Measurements from ENCODE around the gene ARL6IP5.

ARL6IP5 gene

DNA sequence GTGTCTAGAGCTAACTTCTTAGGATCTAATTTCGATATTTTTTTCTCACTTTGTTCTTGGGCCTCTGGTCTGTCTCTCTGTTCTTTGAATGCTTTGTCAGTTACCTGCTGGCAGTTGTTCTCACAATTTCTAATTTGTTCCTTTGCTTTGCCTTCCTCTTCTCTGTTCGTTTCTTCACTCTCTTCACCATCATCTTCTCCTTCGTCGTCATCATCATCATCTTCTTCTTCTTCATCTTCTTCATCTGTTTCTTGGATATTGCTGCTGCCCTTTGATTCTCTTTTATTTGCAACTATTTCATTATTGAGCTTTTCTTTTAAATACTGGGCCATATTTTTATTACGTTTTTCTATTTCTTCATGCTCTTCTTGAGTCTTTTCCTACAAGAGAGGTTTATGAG, 34.9 kb downstream of the ARL6IP5 start:
- DNase-seq: no peak

DNA sequence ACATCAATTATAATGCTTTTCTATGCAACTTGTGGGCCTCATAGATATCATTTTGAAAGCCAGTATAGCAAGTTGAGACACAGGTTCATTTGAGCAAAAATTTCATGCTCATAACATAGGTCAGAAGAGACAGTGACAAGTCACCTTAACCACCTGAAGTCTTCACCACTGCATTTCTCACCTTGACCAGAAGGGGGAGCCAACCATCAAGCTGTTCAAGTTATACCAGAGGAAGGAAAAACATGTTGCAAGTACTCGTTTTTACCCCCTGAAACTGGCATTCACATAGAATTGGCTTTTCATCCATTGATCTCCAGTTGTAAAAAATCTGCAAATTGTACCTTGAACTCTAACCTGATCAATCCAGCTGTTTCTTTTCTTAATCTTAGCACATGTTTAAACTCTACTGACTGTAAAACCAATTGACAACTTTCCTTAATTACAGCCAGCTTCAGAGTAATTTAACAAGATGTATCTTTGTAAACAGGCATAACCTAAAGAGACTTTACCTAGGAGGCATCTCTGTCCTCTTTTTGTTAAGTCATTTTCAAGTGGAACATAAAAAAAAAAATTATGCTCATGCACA, 36.2 kb downstream of the ARL6IP5 start:
- peak; percentile 21 for DNase-seq

DNA sequence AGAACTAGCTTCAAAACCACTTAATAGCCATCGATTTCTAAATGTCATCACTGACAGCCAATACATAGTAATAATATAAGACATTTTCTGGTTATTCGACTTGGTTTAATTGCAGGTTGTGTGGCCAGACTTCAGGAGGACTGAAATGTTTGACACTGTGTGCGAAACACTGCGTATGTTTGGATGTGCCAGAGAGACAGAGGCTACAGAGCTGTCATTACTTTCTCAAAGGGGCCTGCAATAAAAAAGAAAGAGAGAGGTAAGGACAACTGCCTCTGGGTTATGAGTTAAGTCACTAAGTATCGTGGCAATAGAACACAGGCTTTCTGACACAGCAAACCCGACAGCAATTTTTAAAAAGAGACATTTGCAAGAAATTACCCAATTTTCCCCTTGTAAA, 36.8 kb downstream of the ARL6IP5 start:
- no peak for DNase-seq

DNA sequence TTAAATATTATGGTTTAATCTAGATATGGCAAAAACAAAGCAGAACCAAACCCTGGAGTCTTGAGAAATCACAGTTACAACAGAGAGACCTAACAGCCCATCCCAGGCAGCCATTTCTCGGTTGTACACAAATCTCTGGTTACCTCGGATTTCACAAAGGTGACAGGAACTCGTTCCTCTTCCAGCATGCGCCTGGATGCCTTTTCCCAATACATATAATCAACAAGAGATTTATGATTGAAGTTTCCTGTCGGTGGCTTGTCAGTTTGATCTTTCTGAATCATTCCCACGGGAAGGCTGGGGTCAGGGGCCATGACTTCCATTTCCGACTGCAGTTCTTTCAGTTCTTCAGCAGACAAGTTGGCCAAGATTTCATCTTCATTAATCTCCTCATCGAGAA, 37.2 kb downstream of the ARL6IP5 start:
- no peak for DNase-seq

DNA sequence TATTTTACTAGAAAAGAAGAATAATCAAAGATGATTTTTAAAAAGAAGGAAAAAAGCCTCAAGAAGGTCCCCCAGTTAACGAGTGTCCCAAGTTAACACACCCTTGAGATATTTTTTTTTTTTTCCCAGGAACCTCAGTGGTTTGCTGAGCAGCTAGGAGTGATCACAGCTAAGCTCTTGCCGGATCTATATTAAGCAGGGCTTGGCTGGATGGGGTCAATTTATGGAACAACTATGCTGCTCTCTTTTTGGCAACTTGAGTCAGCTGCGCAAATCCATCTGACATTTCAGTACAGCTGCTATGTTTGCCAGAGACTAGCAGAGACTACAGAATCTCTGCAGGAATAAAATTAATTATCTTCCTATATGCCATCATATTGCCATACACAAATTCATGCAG, 37.7 kb downstream of the ARL6IP5 start, which contains the start of gene LMOD3:
Gene LMOD3 (minus strand): TSS at position 193 of the 400 bp plus-strand sequence. CDS start 209 bp downstream, outside the sequence.
- no peak for DNase-seq

DNA sequence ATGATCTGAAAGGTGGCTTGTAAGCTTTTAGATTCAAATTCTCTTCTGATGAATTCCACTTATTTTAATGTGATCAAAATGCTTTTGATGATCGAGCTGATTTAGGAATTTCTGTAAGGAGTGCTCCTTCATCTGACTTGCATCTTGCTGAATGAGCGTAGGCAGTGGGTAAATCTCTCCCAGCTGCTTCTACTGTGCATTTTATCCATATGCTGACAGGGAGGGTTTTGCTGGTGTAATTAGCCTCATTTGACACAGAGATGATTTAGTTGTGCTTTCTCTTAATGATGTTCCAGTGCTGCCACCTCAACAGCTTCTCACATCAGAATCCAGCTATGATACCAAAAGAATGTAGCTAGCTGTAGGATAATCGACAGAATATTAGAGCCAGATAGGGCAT, 41.5 kb downstream of the ARL6IP5 start:
- no peak for DNase-seq

DNA sequence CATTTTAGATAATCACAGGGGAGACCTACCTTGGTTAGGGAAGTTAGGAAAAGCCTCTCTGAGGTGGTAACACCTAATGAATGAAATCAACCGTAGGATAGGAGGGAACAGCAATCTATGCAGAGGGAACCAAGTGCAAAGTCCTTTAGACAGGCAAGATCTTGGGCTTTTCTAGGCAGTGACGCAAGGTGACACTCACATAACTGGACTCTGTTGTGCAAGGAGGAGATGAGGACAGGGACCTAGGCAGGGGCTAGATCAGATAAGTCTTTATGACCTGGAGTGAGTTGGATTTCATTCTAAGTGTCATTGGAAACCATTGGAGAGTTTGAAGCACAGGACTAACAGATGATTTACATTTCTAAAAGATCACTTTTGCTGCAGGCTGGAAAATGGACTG, 42.3 kb downstream of the ARL6IP5 start:
- no peak for DNase-seq

DNA sequence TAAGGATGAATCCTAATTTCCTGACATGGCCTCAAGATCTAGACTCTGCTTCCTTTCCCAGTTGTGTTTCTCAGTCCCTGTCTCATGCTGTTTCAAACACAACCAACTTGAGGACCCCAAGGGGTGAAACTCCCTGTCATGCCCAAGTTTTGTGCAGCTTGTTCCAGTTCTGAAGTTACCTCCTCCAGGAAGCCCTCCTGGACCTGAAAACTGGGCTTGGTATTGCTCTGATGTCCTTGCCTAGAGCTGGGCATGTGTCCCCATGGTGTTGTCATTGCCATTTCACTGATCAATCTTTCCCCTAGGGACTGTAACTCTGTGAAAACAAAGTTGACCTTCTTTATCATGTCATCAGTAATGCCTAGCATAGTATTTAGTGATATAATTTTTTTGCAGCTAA, 43.8 kb downstream of the ARL6IP5 start:
- no peak for DNase-seq

DNA sequence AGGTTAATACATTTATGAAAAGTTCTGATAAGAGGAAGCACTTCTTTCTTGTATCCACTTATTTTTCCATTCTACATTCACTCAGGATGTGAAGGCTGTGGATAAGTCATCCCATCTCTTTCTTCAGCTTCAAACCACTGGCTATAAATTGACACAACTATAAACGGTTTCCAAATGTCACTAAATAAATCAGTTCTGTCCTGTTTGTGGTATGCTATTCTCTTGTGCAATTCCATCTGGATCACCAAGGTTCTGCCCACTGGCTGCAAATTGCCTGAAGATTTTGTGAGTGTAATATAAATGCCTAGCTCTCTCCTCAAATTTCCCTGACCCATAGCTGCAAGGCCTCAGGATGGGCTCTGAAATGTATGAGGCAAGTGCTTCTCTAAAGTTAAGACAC, 44.8 kb downstream of the ARL6IP5 start:
- DNase-seq: no peak

DNA sequence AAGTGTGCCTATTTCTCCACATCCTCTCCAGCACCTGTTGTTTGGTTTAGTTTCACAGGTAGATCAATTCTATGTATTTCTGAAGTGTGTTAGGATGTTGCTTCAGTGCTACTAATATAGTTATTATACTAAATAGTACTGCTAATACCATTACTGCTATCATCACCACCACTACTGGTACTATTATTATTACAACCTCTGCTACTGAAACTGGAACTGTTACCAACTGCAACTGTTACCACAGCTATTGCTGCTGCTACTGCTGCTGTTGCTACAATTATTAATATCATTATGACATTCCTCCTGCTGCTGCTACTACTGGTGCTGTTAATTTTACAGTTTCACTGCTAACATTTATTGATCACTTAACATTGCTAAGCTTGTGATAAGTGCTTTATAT, 46.0 kb downstream of the ARL6IP5 start:
- no peak for DNase-seq

DNA sequence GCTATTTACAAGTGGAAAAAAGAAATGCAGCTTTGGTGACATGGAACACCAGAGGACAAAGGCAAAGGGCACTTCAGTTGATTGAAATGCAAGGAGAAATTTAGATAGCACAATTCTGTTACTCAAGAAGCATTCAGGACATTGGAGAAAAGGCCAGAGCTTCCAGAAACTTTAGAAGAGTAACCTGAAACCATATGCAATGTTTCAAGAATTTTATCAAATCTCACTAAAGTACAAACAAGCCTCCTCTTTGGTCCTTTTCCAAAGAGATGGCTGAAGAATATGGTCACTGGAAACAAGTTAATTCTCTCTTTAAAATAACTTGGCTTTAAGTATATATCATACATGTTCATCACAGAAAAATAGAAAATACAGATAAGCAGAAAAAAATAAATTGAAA, 52.3 kb downstream of the ARL6IP5 start:
- DNase-seq: no peak

DNA sequence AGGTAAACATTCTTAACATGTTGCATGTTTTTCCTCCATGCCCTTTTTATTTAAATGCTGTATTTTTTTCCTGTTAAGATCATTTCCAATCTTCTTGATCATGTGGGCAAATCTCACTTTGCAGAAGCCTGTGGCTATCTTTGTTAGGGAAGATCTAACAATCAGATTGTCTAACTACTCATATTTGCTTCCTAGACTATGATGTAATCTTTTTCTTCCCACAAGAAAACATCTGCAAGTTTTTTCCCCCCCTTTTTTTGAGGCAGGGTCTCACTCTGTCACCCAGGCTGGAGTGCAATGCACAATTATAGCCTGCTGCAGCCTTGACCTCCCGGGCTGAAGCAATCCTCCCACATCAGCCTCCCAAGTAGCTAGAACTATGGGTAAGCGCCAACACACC, 52.7 kb downstream of the ARL6IP5 start:
- DNase-seq: no peak

DNA sequence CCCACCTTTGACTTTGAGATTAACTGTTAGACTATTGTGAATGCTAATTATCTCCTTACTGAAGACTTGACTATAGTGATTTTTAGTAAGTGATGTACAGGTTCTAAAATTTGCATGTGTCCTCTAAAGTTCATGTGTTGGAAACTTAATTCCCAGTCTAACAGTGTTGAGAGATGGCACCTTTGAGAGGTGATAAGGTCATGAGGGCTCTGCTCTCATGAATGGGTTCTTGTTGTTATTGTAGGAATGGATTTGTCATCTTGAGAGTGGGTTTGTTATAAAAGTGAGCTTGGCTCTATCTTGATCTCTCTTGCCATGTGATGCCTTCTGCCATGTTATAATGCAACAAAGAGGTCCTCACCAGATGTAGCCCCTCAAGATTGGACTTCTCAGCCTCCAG, 56.6 kb downstream of the ARL6IP5 start:
- DNase-seq: no peak

DNA sequence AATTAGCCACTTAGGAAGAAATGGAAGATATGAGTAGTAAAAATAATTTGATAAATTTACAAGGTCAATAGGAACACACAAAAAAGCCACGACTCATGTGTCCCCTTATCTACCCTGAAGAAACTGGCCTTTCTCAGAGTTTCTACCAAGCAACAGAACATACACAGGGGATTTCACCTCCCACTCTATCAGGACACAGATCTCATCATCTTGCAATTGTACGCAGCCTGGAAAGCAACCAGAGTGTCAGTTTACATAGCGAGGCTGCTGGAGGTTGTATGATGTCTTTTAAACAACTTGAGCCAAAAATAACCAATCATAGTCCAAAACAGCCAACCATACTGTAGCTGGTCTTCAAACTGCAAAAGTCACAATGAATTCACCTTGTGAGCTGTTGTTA, 57.4 kb downstream of the ARL6IP5 start:
- DNase-seq: no peak

DNA sequence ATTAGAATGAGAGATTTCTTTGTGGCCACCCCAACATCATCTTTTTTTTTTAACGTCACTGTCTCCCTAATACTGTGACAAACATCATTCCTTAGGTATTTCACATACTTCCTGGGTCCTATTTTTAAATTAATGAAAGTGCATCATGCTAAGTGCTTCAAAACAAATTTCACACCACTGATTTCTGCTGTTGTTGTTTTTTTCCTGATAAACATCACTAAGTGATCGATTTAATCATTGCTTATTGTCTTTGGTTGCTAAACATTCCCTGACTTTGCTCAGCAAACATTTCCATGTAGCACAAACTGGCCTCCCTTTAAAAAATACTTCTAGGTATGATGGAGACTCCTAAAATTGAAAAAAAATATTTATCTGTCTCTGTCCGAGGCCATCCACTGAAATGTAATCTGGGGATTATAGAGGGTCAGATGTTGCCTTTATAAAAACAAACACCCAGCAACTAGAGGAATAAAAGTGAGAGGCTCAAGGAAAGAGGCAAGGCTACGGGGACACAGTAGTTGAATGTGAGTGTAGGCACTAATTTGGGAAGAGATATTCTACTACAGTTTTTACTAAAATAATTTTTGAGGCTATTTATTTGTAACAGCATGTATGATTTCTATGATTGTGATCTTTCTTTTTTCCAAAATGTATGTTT, 58.2 kb downstream of the ARL6IP5 start:
- DNase-seq: no peak

DNA sequence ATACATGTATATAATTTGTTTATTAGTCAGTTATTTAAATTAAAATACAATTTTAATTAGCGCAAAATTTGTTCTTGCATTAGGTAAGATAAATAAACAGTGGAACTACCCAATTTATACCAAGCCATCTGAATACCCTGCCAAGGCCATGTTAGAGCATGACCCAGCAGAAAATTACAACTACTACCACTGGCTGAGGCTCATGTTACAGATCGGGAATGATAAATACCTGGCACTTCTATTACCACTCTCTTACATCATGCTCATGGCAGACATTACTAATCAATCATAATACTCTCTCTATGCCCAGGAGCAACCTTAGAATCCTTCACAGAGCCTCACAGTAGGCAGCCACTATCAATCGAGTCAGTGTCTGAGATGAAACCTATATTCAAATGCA, 58.9 kb downstream of the ARL6IP5 start:
- DNase-seq: no peak

DNA sequence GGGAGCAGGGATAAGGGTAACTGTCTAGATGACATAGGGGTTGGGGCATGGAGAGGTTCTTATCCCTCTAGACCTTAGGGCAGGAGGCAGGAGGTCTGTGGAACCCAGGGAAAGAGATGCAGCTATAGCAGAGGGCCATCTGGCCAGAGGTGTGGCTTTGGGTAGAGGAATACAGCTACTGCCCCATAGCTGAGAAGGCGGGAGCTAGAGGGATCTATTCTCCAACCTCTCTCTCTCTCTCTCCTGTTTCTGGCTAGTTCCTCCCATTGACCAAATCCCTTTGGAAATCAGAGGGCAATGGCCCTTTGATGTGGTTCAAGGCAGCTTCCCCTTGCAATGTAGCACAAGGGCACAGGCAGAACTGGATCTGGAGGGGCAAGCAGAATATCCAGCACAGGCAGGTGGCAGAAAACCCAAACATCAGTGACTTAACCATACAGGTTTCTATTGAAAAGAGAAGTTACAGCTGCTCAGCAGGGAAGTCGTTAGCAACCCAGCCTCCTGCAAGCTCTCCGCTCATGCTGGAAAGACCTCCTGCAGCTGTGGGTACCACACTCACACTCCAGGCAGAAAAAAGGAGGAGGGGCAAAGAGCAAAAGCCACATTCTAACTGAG, 60.0 kb downstream of the ARL6IP5 start:
- DNase-seq: no peak

DNA sequence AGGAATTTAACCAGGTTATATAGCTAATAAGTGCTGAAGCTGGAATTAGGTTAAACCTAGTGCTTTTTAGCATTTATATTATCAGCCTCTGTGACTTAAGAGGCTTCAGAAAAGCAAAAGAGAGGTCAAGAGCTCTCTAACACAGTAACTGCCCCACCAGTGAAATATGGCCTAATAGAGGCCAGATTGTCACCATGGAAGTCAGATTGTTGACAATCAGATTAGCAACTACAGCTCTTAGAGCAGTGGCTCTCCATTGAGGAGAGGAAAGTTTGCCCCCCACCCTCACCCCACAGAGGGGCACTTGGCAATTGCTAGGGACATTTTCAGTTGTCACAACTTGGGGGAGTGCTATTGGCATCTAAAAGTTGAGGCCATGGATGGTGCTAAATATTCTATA, 61.0 kb downstream of the ARL6IP5 start:
- DNase-seq: no peak

DNA sequence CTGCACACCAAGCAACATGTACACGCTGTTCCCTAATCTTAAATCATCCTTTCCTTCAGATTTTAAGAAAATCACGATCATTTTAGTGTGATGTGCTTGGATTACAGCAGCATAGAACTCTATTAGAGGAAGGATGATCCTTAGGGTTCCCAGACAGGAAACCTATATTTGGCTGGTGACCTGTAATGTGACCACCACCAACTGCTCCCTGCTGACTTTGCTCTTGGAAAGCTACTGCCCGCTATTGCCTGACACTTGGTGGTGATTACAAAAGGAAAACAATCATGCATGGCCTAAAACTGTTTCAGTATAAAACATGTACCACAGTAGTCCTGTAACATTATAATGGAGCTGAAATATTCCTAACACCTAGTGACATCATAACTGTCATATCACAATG, 64.8 kb downstream of the ARL6IP5 start:
- no peak for DNase-seq

Measured in NCI-H1436 (cell line).